ENCODE data around the gene CIBAR2.

Gene CIBAR2

GRCh38 chr16:85112364-85112763, at the start of gene CIBAR2:
Gene CIBAR2 (minus strand): TSS chr16:85112472. CDS start chr16:85112352, 120 bp downstream.
- DNase-seq: no peak

GRCh38 chr16:85159179-85159980, 47.1 kb upstream of the CIBAR2 start:
- no peak for DNase-seq

GRCh38 chr16:85158743-85159178, 46.5 kb upstream of the CIBAR2 start:
- no peak for DNase-seq

DNA sequence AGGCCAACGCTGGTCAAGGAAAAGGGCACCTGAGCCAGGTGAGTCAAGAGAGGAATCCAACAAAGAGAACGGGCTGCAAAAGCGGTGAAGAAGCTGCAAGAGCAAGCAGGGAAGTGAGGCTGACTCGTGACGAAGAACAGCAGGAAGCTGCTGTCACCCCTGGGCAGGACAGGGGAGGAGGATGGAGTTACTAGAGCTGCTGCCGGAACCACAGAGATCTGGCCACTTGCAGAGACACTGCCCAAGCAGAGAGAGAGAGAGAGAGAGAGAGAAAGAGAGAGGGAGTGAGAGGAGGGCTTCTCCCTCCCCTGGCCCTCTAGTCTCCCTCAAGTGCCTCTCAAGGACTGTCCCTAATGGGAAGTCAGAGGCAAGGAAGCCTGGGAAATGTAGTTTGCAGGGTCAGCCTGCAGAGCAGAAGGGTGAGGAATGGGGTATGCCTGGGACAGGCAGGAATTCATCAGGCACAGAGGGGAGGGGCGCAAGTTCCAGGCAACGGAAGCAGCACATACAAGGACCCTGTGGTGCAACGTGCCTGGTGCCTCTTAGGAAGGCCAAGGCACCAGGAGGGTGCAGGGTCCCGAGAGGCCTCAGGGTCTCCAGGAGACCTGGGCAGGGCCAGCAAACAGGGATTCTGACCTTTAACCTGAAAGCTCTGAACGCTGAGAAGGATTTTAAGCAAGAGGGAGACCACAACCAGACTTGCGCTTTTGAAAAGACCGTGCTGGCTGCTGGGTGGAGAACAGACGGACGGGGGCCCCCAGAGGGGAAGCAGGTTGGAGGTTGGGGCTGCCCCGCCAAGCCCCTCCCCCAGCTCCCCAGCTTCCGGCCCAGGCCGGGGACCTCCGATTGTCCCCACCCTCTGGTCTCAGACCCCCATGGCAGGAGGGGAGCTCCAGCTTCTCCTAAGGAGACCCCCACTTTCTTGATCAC, 45.8 kb upstream of the CIBAR2 start:
- peak in 3 of 6 experiments; percentile 14 to 59 (median 44) for DNase-seq

- DNase-seq: no peak
Observed at GRCh38 chr16:85157372-85157771, 45.1 kb upstream of the CIBAR2 start.

DNA sequence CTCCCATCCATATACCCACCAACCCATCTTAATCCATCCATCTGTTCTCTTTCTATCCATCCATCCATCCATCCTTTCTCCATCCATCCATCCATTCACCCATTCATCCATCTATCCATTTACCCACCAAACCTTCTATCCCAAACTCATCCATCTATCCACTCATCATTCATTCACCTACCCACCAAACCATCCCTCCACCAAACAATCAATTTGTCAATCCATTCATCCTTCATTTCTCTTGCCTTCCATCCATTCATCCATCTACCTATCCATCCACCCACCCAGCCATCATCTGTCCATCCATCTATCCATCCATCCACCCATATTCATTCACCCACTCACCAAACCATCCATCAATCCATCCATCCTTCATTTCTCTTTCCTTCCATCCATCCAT, 44.6 kb upstream of the CIBAR2 start:
- DNase-seq: no peak

DNA sequence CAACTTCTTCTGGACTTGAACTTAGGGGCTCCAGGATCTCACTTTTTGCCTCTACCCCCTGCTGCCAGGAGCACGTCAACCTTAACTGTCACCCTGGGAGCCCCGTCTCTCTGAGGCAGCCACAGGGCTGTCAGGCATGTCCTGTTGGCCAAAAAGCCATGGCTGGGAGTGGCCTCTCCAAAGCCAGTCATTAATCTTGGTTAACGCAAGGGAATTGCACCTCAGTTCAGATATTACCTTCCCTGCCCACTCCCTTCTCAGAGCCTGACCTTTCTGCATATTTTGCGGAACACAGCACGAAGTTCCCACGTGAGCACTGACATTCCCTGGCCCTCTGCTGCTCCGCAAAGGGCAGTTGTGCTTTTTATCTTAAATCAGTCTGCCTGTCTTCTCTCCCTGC, 44.2 kb upstream of the CIBAR2 start:
- DNase-seq: no peak

GRCh38 chr16:85153656-85154091, 41.4 kb upstream of the CIBAR2 start:
- DNase-seq: no peak

DNA sequence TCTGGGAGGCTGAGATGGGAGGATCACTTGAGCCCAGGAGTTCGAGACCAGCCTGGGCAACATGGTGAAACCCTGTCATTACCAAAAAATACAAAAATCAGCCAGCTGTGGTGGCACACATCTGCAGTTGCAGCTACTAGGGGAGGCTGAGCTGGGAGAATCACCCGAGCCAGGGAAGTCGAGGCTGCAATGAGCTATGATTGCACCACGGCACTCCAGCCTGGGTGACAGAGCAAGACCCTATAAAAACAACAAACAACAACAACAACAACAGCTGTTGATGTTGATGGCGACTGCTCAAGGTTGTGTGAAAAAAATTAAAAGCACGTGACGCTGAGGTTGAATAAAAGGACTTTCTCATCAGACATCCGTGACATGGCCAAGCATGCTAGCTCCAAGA, 40.8 kb upstream of the CIBAR2 start:
- no peak for DNase-seq

DNA sequence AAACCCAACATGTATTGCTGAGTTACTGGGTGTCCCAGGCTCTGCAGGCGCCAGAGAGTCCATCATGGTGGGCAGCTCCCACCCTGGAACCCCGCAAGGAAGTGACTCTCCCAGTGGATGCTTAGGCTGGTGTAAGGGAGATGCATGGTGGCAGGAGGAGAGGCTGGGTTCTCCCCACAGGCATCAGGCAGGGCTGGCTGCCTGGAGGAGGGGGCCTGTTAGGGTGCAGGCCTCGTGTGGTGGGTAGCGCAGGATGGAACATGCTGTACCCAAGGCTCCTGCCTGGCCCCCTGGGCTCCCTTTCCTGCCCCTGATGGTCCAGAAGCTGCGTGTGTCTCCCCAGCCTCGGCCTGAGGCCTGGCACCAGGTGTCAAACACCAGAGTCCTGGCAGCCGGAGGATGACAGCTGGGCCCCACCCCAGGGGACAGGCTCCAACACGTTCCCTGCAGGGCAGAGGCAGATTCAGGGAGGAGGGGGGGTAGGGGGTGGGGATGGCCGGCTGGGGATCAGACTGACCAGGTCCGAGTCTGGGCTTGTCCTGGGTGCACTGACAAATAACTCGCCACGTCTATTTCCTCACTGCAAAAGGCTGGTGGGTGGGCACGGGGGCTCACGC, 40.2 kb upstream of the CIBAR2 start:
- DNase-seq: no peak

DNA sequence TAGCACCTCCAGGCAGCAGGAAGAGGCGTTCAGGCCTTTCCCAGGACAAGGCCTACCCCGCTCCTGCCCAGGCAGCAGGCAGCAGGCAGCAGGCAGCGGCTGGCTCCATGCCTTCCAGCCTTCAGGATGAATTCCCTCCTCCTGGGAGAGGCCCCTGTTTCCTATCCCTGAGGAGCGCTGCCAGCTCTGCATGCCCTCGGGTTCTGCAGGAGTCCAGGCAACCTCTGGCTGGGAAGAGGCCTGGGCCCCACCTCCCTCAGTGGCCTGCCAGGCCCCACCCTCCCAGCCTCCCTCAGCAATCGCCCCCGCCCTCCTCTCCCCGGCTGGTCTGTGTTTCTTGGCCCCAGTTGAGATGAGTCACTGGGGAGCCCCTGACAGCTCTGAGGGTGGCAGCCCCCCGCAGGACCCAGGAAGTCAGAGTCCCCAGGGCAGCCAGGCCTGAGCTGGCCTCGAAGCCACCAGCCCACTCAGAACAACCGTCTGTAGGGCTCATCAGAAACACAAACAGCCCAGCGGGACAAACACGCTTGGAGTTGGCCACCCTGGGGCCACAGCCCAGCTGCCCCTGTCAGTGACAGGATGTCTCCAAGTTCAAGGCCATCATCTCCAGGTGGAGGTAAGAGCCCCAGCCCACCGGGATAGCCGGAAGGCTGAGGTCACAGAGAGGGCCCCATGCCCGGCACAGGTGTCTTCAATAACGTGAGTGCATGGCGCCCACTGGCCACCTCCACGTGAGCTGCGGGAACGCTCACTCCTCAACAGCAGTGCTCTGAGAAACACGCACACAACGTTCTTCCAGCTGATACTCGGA, 39.5 kb upstream of the CIBAR2 start:
- DNase-seq: no peak

DNA sequence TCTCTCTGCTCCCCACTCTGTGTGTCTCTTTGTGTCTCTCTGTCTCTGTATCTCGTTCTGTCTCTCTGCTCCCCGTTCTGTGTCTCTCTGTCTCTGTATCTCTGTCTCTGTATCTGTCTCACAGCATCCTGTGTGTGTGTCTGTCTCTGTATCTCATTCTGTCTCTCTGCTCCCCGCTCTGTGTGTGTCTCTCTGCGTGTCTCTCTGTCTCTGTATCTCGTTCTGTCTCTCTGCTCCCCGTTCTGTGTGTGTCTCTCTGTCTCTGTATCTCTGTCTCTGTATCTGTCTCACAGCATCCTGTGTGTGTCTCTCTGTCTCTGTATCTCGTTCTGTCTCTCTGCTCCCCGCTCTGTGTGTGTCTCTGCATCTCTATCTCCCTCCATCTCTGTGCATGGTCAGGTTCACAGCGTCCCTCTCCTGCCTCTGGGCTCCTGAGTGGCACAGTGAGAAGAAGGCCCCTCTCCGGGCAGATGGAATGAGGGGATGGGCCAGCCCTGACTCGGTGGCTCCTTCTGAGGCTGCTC, 38.9 kb upstream of the CIBAR2 start:
- no peak for DNase-seq

DNA sequence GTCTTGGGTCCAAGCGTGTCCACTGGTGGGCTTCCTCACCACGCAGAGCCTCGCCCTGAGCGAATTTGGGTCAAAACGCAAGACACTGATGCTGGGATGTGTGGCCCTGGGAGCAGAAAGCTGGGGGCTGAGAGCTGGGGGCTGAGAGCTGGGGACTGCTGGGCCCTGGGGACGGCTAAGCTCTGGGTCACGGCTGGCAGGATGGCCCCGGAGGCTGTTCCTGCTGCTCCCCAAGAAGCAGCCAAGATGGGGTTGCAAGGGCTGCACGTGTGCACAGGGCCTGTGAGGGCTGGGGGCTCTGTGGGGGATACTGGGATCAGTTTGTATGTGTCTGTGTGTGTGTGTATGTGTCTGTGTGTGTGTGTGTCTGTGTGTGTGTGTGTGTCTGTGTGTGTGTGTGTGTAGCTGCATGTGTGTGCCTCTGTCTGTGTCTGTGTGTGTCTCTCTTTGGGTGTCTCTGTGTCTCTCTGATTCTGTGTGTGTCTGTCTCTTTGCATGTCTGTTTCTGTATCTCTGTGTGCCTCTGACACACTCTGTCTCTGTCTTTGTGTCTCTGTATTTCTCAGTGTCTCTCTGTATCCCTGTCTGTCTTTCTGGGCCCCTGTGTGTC, 38.2 kb upstream of the CIBAR2 start:
- no peak for DNase-seq

GRCh38 chr16:85149776-85150175, 37.5 kb upstream of the CIBAR2 start:
- no peak for DNase-seq

GRCh38 chr16:85148931-85149330, 36.7 kb upstream of the CIBAR2 start:
- DNase-seq: no peak

DNA sequence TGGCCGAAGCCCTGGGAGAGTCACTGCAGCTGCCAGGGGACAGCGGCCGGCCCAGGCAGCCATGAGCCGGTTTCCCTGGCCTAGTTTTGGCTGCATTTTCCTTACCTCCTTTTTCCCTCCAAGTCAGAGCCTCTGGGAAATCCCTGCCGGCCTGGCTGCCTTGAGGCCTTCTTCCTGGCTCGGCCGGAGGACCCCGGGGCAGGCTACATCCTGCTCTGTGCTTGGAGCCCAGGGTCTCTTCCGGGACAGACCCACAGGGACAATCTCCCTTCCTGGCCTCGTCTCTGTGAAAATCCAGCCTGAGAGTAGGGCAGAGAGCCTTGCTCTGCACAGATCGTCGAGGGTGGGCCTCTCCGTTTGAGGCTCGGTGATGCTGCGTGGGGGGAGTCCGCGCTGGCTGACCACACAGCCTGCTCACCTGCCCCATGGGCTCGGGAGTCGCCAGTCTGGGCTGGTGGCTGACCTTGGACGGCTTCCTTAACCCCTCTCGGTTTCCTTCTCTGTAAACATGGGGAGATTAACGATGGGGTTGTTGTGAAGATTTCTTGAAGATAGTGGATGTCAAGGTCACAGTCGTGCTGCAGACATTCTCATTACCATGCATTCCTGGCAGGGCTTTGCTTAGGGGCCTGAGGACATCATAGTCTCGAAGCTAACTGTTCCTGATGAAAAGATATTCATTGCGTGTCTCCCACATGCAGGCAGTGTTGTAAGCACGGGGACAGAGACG, 34.8 kb upstream of the CIBAR2 start:
- DNase-seq: no peak

DNA sequence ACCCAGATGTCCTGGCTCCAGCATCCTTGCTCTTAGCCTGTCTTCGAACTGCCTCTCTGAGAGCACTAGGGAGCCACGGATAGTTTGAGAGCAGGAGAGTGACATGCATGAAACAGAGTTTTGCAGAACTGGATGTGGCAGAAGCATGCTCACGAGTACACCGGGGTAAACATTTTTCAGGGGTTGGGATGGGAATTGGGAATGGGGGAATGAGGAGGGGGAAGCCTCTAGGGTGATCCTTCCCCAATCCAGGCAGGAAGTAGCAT, 34.2 kb upstream of the CIBAR2 start:
- no peak for DNase-seq

- DNase-seq: no peak
Observed at GRCh38 chr16:85145734-85146531, 33.7 kb upstream of the CIBAR2 start.

GRCh38 chr16:85145188-85145587, 32.9 kb upstream of the CIBAR2 start:
- no peak for DNase-seq
